HG03378 (cell line): Measurements from ENCODE around the gene NRCAM.
A peak's percentile ranks its signal among the peaks of the same experiment; 100 is the strongest.

Source experiments
- ATAC-seq: cut with Tn5 transposase; IDR thresholded peaks from one replicate; pipeline ENCODE4 v1.9.1; 2021; ENCODE audit warnings: mild to moderate bottlenecking, moderate library complexity; ENCODE audit not compliant: unreplicated experiment

The NRCAM gene

GRCh38 chr7:108459922-108460551 lies 3.8 kb upstream of the NRCAM start:
- peak; percentile 54 for ATAC-seq

GRCh38 chr7:108457871-108458270 lies 1.6 kb upstream of the NRCAM start:
- no peak for ATAC-seq

- ATAC-seq = no peak
Observed at GRCh38 chr7:108456845-108457540, 757 bp upstream of the NRCAM start.

GRCh38 chr7:108455551-108455997 lies 662 bp downstream of the NRCAM start:
- ATAC-seq = no peak

- no peak for ATAC-seq
Observed at GRCh38 chr7:108454674-108455550, 1.3 kb downstream of the NRCAM start.

GRCh38 chr7:108454317-108454673 lies 1.9 kb downstream of the NRCAM start:
- no peak for ATAC-seq

GRCh38 chr7:108453320-108453719 lies 2.9 kb downstream of the NRCAM start:
- no peak for ATAC-seq

- peak; percentile 63 for ATAC-seq
Observed at GRCh38 chr7:108452707-108453106, 3.5 kb downstream of the NRCAM start.

GRCh38 chr7:108451296-108451848 lies 4.9 kb downstream of the NRCAM start:
- no peak for ATAC-seq

- no peak for ATAC-seq
Observed at GRCh38 chr7:108450160-108450559, 6.1 kb downstream of the NRCAM start.

- ATAC-seq = no peak
Observed at GRCh38 chr7:108449521-108449920, 6.7 kb downstream of the NRCAM start.

GRCh38 chr7:108448584-108449505 lies 7.4 kb downstream of the NRCAM start:
- no peak for ATAC-seq

- ATAC-seq = no peak
Observed at GRCh38 chr7:108442039-108442568, 14.1 kb downstream of the NRCAM start.

GRCh38 chr7:108441392-108441955 lies 14.8 kb downstream of the NRCAM start:
- ATAC-seq = no peak

- ATAC-seq = no peak
Observed at GRCh38 chr7:108440613-108441012, 15.6 kb downstream of the NRCAM start.

GRCh38 chr7:108436906-108437305 lies 19.3 kb downstream of the NRCAM start:
- ATAC-seq = no peak

- no peak for ATAC-seq
Observed at GRCh38 chr7:108434010-108434409, 22.2 kb downstream of the NRCAM start.

GRCh38 chr7:108431099-108431498 lies 25.1 kb downstream of the NRCAM start:
- ATAC-seq = no peak

GRCh38 chr7:108430664-108431063 lies 25.6 kb downstream of the NRCAM start:
- no peak for ATAC-seq

- ATAC-seq = no peak
Observed at GRCh38 chr7:108427766-108428165, 28.5 kb downstream of the NRCAM start.
